Cardiac fibroblast (primary cell): Measurements from ENCODE around the gene MAD1L1.
"Not testable (repeated sequence)": the region's sequence is repeated elsewhere in the genome, so short reads cannot be mapped to it uniquely, and the experiment has no call there.

ENCODE experiments used
- DNase-seq, 2 donors: peaks; one replicate each; pipeline versions ENCODE4 v3.0.0 to v3.0.0-alpha.2; 2010; ENCODE audit warnings: low read depth in 2 of 2
- H3K4me3 ChIP-seq, 2 donors: replicated peaks in 1 of 2; 1 replicate in 1 of 2; 2 replicates in 1 of 2; pipeline ENCODE4 v1.5.1; 2011; ENCODE audit warnings: low read depth in 2 of 2, low read length in 2 of 2, mild to moderate bottlenecking in 2 of 2, moderate library complexity in 1 of 2
- TF ChIP-seq, protein P1 (sequence below): IDR thresholded peaks from one replicate; pipeline ENCODE4 v1.5.1; 2011; ENCODE audit warnings: low read depth, mild to moderate bottlenecking, low read length, inconsistent platforms

The MAD1L1 gene

DNA sequence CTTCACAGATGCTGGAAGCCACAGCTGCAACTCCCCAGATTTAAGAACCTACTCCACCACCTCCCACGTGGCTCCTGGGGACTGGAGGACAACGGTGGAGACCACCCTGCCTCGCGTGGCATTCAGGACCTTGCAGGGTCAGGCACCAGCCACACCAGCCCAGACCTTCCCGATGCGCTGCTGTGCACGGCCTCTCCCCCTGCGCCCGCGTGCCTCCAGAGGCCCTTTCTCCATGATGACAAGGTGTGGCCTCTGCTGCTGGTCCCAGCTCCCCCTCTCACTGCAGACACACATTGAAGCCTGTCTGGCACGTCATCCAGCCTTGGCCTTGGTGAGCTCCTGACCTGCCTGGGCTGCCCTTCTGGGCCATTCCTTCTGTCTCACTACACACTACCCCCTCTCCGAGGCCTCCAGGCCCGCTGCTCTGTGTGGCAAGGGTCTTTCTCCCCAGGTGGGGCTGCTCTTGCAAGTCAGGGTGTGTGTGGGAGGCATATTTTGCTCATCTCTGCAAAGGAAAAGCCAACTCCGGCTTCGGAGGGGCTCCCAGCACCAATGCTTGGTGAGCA is 254.8 kb downstream of the MAD1L1 start:
- DNase-seq, result no peak
- H3K4me3 ChIP-seq, result no peak overlapping the region
- TF ChIP-seq, protein P1, sequence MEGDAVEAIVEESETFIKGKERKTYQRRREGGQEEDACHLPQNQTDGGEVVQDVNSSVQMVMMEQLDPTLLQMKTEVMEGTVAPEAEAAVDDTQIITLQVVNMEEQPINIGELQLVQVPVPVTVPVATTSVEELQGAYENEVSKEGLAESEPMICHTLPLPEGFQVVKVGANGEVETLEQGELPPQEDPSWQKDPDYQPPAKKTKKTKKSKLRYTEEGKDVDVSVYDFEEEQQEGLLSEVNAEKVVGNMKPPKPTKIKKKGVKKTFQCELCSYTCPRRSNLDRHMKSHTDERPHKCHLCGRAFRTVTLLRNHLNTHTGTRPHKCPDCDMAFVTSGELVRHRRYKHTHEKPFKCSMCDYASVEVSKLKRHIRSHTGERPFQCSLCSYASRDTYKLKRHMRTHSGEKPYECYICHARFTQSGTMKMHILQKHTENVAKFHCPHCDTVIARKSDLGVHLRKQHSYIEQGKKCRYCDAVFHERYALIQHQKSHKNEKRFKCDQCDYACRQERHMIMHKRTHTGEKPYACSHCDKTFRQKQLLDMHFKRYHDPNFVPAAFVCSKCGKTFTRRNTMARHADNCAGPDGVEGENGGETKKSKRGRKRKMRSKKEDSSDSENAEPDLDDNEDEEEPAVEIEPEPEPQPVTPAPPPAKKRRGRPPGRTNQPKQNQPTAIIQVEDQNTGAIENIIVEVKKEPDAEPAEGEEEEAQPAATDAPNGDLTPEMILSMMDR, result no peak

DNA sequence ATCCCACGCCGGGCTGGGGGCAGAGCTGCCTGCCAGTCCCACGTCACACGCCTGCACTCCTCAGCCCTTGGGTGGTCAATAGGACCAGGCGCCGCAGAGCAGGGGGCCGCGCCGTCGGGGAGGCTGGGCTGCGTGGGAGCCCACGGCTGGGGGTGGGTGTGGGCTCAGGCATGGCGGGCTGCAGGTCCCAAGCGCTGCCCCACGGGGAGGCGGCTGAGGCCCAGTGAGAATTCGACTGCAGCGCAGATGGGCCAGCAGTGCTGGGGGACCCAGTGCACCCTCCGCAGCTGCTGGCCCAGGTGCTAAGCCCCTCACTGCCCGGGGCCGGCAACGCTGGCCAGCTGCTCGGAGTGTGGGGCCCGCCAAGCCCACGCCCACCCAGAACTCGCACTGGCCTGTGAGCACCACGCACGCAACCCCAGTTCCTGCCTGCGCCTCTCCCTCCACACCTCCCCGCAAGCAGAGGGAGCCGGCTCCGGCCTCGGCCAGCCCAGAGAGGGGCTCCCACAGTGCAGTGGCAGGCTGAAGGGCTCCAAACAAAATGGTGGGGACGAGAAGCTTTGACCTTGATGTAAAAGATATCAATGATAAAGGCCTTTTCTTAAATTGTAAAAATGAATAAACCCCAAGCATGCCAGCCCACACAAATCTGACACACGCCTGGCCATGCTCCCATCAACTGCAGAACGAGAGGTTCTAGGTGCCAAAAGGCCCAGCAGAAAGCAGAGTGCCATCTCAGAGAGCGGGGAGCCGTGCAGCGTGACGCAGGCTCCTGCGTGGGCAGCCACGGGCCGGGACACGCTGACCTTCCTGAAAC is 255.5 kb downstream of the MAD1L1 start:
- no peak for DNase-seq
- TF ChIP-seq, protein P1, result no peak
- no peak overlapping the region for H3K4me3 ChIP-seq

DNA sequence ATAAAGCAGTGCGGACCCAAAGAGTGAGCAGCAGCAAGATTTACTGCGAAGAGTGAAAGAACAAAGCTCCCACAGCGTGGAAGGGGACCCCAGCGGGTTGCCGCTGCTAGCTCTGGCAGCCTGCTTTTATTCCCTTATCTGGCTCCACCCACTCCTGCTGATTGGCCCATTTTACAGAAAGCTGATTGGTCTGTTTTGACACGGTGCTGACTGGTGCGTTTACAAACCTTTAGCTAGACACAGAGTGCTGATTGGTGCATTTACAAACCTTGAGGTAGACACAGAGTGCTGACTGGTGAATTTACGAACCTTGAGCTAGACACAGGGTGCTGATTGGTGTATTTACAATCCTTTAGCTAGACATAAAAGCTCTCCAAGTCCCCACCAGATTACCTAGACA is 256.2 kb downstream of the MAD1L1 start:
- not testable (repeated sequence) for DNase-seq, H3K4me3 ChIP-seq

DNA sequence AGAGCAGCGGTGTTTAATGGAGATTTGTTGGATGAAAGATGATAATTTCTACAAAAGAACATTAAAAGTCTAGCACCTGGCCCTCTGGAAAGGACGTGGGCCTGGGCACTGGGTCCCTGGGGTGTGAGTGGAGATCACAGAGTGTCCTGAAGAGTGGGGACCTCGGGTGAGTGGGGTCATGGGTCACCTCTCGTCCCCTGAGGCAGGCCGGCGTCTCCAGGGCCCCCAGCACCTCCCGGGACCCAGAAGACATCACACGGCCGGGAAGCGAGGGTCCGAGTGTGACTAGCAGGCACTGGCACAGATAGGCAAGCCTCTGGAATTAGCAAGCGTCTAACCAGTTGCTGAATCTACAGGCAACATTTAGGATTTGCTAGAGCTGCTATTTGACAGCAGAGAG is 257.2 kb downstream of the MAD1L1 start:
- no peak for DNase-seq
- TF ChIP-seq, protein P1, result no peak
- no peak overlapping the region for H3K4me3 ChIP-seq

DNA sequence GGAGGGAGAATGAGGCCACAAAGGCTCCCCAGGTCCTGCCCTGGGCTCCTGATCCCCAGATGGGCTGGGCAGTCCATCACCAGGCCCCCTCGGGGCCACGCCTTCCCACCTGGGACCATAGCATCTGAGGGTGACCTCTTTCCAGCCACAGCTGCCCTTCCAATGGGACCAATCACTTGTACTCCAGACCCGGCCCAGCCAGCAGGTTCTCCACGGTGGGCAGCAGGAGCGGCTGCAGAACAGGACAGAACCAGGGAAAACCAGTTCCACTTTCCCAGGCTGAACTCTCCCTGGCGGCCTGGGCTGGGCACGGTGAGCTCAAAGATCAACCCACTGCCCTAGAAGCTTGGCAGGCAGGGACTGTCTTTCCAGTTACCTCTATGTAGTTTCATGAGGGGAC is 257.6 kb downstream of the MAD1L1 start:
- TF ChIP-seq, protein P1, result no peak
- no peak overlapping the region for H3K4me3 ChIP-seq
- DNase-seq, result no peak

DNA sequence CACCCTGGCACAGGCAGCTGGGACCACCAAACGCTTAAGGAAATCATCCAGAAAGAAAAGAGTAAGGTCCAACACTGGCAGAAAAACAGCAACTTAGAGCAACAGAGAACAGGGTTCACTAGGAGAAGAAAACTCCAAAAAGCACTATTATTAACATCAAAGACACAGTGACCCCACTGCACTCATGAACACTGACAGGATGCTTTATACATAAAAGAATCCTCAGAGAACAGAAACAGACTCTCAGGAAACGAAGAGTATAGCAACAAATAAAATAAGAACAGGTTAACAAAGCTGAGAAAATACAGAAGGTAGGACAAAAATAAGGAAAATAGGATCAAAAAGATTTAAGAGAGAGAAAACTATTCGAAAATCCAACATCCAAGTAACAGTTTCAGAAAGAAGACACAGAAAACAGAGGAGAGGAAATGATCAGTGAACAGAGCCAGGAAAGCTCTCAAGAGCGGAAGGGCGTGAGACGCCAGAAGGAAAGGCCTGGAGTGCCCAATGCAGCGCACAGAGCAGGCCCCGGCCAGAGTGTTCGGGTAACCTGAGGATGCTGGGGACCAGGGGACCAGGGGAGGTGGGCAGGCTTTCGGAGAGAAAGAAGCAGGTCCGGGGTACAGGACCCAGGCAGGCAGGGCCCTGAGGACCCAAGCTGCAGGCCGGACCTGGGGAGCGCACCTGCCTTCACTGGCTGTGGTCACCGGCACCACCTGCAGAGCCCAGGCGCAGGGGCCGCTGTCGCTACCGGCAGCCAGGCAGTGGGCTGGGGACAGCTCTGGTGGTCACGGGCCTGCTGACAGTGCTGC is 258.2 kb downstream of the MAD1L1 start:
- no peak overlapping the region for H3K4me3 ChIP-seq
- DNase-seq, result no peak
- TF ChIP-seq, protein P1, result no peak
